B cell (primary cell): ENCODE data around the gene IRS1. TPM values are rescaled to one million over a fixed set of nuclear protein-coding genes. Genes with fewer than 3 reads are reported as not detected.

Source experiments
- ATAC-seq: fragments of 200-7000 bp; cut with Tn5 transposase; one replicate; pipeline ENCODE4 v1.10.0; 2021; ENCODE audit warnings: low read depth, mild to moderate bottlenecking, moderate number of reproducible peaks, moderate library complexity
- CTCF ChIA-PET: fragments of 350-600 bp; sonication (Branson Sonifier 250); formaldehyde crosslinking; loops from one replicate; lab custom pipeline; 2021; ENCODE audit warnings: antibody characterized with exemption, inconsistent platforms; lab: Charles Lee
- POLR2A ChIA-PET: fragments of 350-600 bp; sonication (Branson Sonifier 250); formaldehyde crosslinking; loops from one replicate; lab custom pipeline; 2021; ENCODE audit warnings: antibody characterized with exemption; lab: Charles Lee
- DNase-seq: peaks from one replicate; pipeline ENCODE4 v3.0.0; 2013
- H2AFZ ChIP-seq: 2 replicates; pipeline ENCODE4 v1.6.1; 2012; ENCODE audit warnings: mild to moderate bottlenecking, low read depth, low read length; ENCODE audit not compliant: insufficient read depth, poor library complexity, severe bottlenecking
- H3K27ac ChIP-seq, 2 donors: 1 replicate in 1 of 2; 2 replicates in 1 of 2; pipeline ENCODE4 v1.5.1; 2012 to 2013; ENCODE audit warnings: low read length in 2 of 2, mild to moderate bottlenecking in 2 of 2, moderate library complexity in 1 of 2
- H3K27me3 ChIP-seq, 4 experiments: fragments of 200-600 bp in 1 of 4; sonication (generic) in 1 of 4; replicated peaks in 1 of 4; 1 replicate in 2 of 4; 2 replicates in 2 of 4; pipeline versions ENCODE4 v1.6.1 to v1.7.0; 2013 to 2016; ENCODE audit warnings: low read length in 3 of 4, mild to moderate bottlenecking in 2 of 4, mixed read lengths in 1 of 4, moderate library complexity in 1 of 4; ENCODE audit not compliant: insufficient read depth in 4 of 4, control insufficient read depth in 3 of 4; ENCODE audit errors: control extremely low read depth in 1 of 4
- H3K36me3 ChIP-seq, 2 experiments: replicated peaks in 1 of 2; 1 replicate in 1 of 2; 2 replicates in 1 of 2; pipeline versions ENCODE4 v1.6.1 to v1.7.1; 2013; ENCODE audit warnings: low read length in 1 of 2; ENCODE audit not compliant: insufficient read depth in 2 of 2, control insufficient read depth in 1 of 2; ENCODE audit errors: control extremely low read depth in 1 of 2, extremely low read depth in 1 of 2
- H3K4me1 ChIP-seq, 2 donors: fragments of 200-600 bp in 1 of 2; sonication (generic) in 1 of 2; 1 replicate in 1 of 2; 2 replicates in 1 of 2; pipeline versions ENCODE4 v1.5.1 to v1.6.1; 2013 to 2017; ENCODE audit warnings: low read length in 2 of 2; ENCODE audit not compliant: control insufficient read depth in 2 of 2, insufficient read depth in 2 of 2
- H3K4me2 ChIP-seq: replicated peaks from 2 replicates; pipeline ENCODE3; 2012; ENCODE audit warnings: mild to moderate bottlenecking, low read depth, low read length; ENCODE audit not compliant: poor library complexity, severe bottlenecking
- H3K4me3 ChIP-seq, 5 experiments: fragments of 200-600 bp in 1 of 5; sonication (generic) in 1 of 5; 1 replicate in 3 of 5; 2 replicates in 2 of 5; pipeline versions ENCODE4 v1.5.1 to v1.7.0; 2011 to 2016; ENCODE audit warnings: low read length in 4 of 5, mild to moderate bottlenecking in 4 of 5, low read depth in 2 of 5, control low read depth in 1 of 5, moderate library complexity in 1 of 5; ENCODE audit not compliant: insufficient read depth in 1 of 5; ENCODE audit errors: control extremely low read depth in 1 of 5, extremely low read depth in 1 of 5
- H3K79me2 ChIP-seq: fragments of 200-600 bp; sonication (generic); one replicate; pipeline ENCODE4 v1.6.0; 2016; ENCODE audit warnings: low read length; ENCODE audit not compliant: control insufficient read depth, insufficient read depth
- H3K9ac ChIP-seq: fragments of 200-600 bp; sonication (generic); 2 replicates; pipeline ENCODE4 v1.6.1; 2017; ENCODE audit warnings: mild to moderate bottlenecking, low read length, moderate library complexity
- H3K9me3 ChIP-seq, 3 donors: one replicate each; pipeline versions ENCODE4 v1.6.1 to v1.7.1; 2013; ENCODE audit warnings: low read length in 2 of 3; ENCODE audit not compliant: control insufficient read depth in 2 of 3, insufficient read depth in 1 of 3; ENCODE audit errors: control extremely low read depth in 1 of 3
- H4K20me1 ChIP-seq: 2 replicates; pipeline ENCODE4 v1.6.0; 2012; ENCODE audit warnings: mild to moderate bottlenecking, low read length; ENCODE audit not compliant: insufficient read depth, control insufficient read depth, poor library complexity, severe bottlenecking
- H3K27ac Mint-ChIP-seq: one replicate; pipeline ENCODE4 v1.8.0; 2021; ENCODE audit warnings: mixed read lengths
- H3K27me3 Mint-ChIP-seq: one replicate; pipeline ENCODE4 v1.8.0; 2021; ENCODE audit warnings: mixed read lengths
- H3K4me1 Mint-ChIP-seq: one replicate; pipeline ENCODE4 v1.8.0; 2021; ENCODE audit warnings: mixed read lengths
- H3K4me3 Mint-ChIP-seq: one replicate; pipeline ENCODE4 v1.8.0; 2021; ENCODE audit warnings: mixed read lengths
- H3K9me3 Mint-ChIP-seq: one replicate; pipeline ENCODE4 v1.8.0; 2022; ENCODE audit warnings: mixed read lengths; ENCODE audit not compliant: insufficient read depth
- EZH2 ChIP-seq: IDR thresholded peaks from 2 replicates; pipeline ENCODE4 v1.6.1; 2012; ENCODE audit warnings: borderline replicate concordance, low read depth, mild to moderate bottlenecking, moderate library complexity, low read length; ENCODE audit not compliant: insufficient read depth, poor library complexity, severe bottlenecking
- WGBS: methylation state at CpG from one replicate; pipeline ENCODE4 v1.1.5; 2013; ENCODE audit warnings: missing lambda C conversion rate; ENCODE audit not compliant: insufficient coverage; 5-methylcytosine and 5-hydroxymethylcytosine counted together
- intact Hi-C: fragments of 100-400 bp; cut with micrococcal nuclease; formaldehyde crosslinking; loops from one replicate; pipeline ENCODE4 v1.10.0; 2022
- polyA plus RNA-seq: library from polyadenylated mRNA; depleted of rRNA; stranded (reverse); fragments of >200 nt; gene quantifications from 2 replicates; pipeline ENCODE4 v1.2.3, GENCODE V29; 2012
- total RNA-seq, 2 donors: library from RNA; stranded (reverse); fragments of 120-200 nt in 1 of 2; gene quantifications; 1 replicate in 1 of 2; 2 replicates in 1 of 2; pipeline versions ENCODE4 v1.2.3 to v1.2.4, GENCODE V29; 2013 to 2022
- TF ChIP-seq, protein P1 (sequence below): fragments of 200-600 bp; IDR thresholded peaks from one replicate; pipeline ENCODE4 v1.8.0; 2022; ENCODE audit warnings: antibody characterized with exemption, mild to moderate bottlenecking

IRS1 gene
- total and polyA plus RNA-seq, 2 donors (not counting 1 experiment from before 2014, with no cell fraction given): 3.8 to 11.9 TPM

DNA sequence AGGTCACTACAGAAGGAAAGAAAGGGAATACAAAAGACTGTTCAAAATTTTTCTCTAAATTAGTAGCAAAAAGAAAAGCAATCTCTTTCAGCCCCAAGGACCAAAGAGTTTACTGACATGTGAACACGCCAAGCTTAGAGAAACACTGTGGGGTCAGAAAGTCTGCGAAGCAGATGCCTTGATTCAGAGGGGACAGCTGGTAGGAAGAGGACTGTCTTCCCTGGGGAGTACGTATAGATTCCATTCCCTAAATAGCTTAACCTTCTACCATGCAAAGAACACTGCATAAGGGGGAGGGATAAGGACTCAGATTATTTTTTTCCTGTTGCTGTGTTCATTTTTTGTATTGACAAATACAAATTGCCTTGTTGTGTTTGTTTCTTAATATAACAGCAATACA, 96.1 kb downstream of the IRS1 start:
- intact Hi-C loops: no loop called here
- H3K4me2 ChIP-seq: no peak overlapping the region
- ChIA-PET POLR2A (no interaction called here), CTCF (no interaction called here)
- H3K36me3 ChIP-seq: no peaks in the 10 kb centered on the region
- H3K27me3 Mint-ChIP-seq: peaks cover 21% of the 10 kb centered on the region
- no peak for ATAC-seq
- WGBS: 50% methylated on average over 2 of the region's 3 CpGs
- H3K9me3 Mint-ChIP-seq: no peaks in the 10 kb centered on the region
- no peak overlapping the region for H3K27ac ChIP-seq
- H3K4me1 Mint-ChIP-seq: no peaks in the 10 kb centered on the region
- H3K27me3 ChIP-seq: no peaks in the 10 kb centered on the region
- DNase-seq: no peak
- H3K4me3 Mint-ChIP-seq: no peak overlapping the region
- H3K9me3 ChIP-seq: no peaks in the 10 kb centered on the region
- no peak overlapping the region for H3K27ac Mint-ChIP-seq
- no peaks in the 10 kb centered on the region for H3K79me2 ChIP-seq
- no peaks in the 10 kb centered on the region for H3K4me1 ChIP-seq
- no peaks in the 10 kb centered on the region for H4K20me1 ChIP-seq
- H2AFZ ChIP-seq: no peak overlapping the region
- H3K4me3 ChIP-seq: no peak overlapping the region
- TF ChIP-seq, protein P1, sequence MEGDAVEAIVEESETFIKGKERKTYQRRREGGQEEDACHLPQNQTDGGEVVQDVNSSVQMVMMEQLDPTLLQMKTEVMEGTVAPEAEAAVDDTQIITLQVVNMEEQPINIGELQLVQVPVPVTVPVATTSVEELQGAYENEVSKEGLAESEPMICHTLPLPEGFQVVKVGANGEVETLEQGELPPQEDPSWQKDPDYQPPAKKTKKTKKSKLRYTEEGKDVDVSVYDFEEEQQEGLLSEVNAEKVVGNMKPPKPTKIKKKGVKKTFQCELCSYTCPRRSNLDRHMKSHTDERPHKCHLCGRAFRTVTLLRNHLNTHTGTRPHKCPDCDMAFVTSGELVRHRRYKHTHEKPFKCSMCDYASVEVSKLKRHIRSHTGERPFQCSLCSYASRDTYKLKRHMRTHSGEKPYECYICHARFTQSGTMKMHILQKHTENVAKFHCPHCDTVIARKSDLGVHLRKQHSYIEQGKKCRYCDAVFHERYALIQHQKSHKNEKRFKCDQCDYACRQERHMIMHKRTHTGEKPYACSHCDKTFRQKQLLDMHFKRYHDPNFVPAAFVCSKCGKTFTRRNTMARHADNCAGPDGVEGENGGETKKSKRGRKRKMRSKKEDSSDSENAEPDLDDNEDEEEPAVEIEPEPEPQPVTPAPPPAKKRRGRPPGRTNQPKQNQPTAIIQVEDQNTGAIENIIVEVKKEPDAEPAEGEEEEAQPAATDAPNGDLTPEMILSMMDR: no peak
- H3K9ac ChIP-seq: no peak overlapping the region

GRCh38 chr2:226702376-226702775, 97.2 kb downstream of the IRS1 start:
- Mint-ChIP-seq H3K9me3 (no peaks in the 10 kb centered on the region), H3K27ac (no peak overlapping the region), H3K4me1 (no peaks in the 10 kb centered on the region), H3K4me3 (no peak overlapping the region), H3K27me3 (peaks cover 21% of the 10 kb centered on the region)
- no peak overlapping the region for H3K9ac ChIP-seq
- H2AFZ ChIP-seq: no peak overlapping the region
- ChIA-PET POLR2A (no interaction called here), CTCF (no interaction called here)
- H3K4me1 ChIP-seq: no peaks in the 10 kb centered on the region
- no peak overlapping the region for H3K4me2 ChIP-seq
- no peaks in the 10 kb centered on the region for H3K9me3 ChIP-seq
- no peak overlapping the region for H3K4me3 ChIP-seq
- no peak overlapping the region for H3K27ac ChIP-seq
- H3K79me2 ChIP-seq: no peaks in the 10 kb centered on the region
- H4K20me1 ChIP-seq: no peaks in the 10 kb centered on the region
- WGBS: no CpG with 5 or more reads among the region's 7 CpGs
- no peak for DNase-seq
- ATAC-seq: no peak
- H3K27me3 ChIP-seq: no peaks in the 10 kb centered on the region
- H3K36me3 ChIP-seq: no peaks in the 10 kb centered on the region
- intact Hi-C loops: no loop called here
- no peak for TF ChIP-seq EZH2
- TF ChIP-seq, protein P1: no peak
